NOMO-1 (cell line): ENCODE measurements around the gene WDR13.
A peak's percentile ranks its signal among the peaks of the same experiment; 100 is the strongest.
"Not testable (repeated sequence)": the region's sequence is repeated elsewhere in the genome, so short reads cannot be mapped to it uniquely, and the experiment has no call there.

ENCODE experiments used
- DNase-seq, 2 experiments: peaks; one replicate each; lab custom pipeline; 2025; ENCODE audit not compliant: unreplicated experiment in 2 of 2; lab: John Stamatoyannopoulos, UW

WDR13 gene

GRCh38 chrX:48597353-48598264 is at the start of gene WDR13:
Gene WDR13, plus strand, starts transcription at chrX:48597492. Its CDS starts 505 bp downstream, at chrX:48597997.
- DNase-seq, result peak; percentile 72 to 84

- no peak for DNase-seq
These were observed 48.4 kb upstream of the WDR13 start for GRCh38 chrX:48548871-48549270.

DNA sequence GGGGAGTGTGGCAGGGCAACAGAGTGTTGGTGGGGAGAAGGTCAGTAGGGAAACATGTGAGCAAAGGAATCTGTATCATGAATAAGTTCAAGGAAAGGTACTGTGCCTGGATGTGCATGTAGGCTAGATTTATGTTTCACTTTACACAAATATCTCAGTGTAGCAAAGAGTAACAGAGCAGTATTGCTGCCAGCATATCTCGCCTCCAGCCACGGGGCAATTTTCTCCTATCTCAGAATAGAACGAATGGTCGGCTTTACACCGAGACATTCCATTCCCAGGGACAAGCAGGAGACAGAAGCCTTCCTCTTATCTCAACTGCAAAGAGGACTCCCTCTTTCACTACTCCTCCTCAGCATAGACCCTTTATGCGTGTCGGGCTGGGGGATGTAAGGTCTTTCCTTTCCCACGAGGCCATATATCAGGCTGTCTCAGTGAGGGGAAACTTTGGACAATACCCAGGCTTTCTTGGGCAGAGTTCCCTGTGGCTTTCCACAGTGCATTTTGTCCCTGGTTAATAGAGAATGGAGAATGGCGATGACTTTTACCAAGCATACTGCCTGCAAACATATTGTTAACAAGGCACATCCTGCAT is 41.5 kb upstream of the WDR13 start:
- not testable (repeated sequence) for DNase-seq

DNA sequence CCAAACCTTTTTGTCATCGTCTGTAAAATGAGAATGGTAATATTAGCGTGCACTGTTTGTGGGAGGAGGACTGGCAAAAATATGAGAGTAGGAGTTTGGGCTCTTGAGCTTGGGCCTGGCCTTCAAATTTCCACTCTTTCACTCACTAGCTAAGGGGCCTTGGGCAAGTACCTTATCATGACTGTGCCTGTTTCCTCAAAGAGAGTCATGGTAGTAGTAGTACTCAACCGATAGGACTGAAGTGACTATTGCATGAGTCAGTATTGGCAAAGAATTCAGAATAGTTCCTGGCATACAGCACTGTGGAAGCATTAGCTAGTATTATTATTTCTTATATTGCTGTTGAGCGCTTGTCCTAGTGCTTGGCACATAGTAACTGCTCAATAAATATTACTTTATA is 39.0 kb upstream of the WDR13 start:
- no peak for DNase-seq

DNA sequence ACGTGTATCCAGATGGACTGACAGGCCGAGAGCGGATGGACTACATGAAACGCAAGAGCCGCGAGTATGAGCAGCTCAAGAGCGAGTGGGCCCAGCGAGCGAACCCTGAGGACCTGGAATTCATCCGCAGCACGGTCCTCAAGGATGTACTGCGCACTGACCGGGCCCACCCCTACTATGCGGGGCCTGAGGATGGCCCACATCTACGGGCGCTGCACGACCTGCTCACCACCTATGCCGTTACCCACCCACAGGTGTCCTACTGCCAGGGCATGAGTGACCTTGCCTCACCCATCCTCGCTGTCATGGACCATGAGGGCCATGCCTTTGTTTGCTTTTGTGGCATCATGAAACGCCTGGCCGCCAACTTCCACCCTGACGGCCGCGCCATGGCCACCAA is 37.7 kb upstream of the WDR13 start:
- no peak for DNase-seq

DNA sequence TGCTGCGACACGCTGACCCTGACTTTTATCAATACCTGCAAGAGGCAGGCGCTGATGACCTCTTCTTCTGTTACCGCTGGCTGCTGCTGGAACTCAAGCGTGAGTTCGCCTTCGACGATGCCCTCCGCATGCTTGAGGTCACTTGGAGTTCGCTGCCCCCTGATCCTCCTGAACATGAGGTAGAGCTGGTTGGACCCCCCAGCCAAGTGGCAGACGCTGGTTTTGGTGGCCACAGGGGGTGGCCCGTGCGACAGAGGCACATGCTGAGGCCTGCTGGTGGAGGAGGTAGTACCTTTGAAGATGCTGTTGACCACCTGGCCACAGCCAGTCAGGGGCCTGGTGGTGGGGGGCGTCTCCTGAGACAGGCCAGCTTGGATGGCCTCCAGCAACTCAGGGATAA is 37.2 kb upstream of the WDR13 start:
- DNase-seq, result no peak

DNA sequence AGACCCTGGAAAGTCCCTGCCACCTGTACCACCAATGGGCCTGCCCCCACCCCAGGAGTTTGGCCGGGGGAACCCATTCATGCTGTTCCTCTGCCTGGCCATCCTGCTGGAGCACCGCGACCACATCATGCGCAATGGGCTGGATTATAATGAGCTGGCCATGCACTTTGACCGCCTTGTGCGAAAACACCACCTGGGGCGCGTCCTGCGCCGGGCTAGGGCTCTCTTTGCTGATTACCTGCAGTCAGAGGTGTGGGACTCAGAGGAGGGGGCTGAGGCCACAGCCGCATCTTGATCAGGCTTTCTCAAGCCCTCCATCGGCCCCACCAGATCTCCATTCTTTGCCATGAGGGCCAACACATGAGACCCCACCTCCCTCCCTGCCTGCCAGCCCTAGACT is 36.6 kb upstream of the WDR13 start:
- DNase-seq, result no peak

DNA sequence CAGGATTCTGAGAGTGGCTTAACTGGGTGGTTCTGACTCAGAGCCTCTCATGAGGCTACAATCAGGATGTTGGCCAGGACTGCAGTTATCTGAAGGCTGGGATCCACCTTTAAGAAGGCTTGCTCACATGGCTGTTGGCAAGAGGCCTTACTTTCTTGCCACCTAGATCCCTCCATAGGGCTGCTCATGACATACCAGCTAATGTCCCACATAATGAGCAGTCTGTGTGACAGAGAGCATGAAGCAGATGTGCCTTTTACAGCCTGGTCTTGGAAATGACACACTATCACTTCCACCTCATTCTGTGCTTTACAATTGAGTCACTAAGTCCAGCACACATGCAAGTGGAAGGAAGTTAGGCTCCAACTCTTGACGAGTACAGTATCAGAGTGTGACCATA is 27.3 kb upstream of the WDR13 start:
- DNase-seq, result peak in 1 of 2 experiments; percentile 25

GRCh38 chrX:48573690-48574269 is 23.5 kb upstream of the WDR13 start:
- no peak for DNase-seq

DNA sequence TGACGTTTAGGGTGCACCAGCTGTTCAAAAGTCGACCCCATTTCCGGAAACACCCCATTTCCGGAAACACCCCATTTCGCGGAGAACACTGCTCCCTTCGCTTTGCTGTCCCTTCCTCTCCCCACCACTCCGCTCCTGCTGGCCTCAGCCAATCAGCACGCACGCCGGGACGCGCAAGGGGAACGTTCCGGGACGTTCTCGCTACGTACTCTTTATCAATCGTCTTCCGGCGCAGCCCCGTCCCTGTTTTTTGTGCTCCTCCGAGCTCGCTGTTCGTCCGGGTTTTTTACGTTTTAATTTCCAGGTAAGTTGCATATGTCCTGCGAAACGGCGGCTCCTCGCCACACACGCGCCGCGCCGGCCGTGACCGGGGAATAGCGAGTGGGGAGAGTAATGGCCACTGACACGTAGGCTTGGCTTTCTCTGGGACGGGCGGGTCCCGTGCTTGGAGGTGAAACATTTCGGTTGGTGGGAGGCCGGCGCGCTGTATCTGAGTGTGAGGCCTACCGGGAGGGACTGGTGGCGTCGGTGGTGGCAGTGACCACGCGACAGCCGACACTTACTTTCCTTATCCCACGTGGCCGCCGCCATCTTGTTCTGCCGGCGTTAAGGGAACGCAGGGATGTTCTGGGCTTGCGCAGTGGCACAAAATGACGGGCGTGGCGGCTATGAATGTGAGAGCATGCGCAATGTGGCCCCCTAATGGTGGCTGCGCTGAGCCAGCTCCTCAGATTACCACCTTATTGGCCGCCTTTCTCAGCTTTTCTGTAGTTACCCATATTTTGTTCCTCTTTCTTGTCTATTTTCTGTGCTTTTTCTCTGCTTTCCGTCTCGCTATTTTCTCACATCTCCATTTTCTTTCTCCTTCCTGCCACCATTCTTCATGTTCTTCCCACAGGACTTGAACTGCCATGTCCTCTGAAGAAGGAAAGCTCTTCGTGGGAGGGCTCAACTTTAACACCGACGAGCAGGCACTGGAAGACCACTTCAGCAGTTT is 22.7 kb upstream of the WDR13 start, which contains the start of gene RBM3:
Gene RBM3, plus strand, starts transcription at position 215 of the 997 bp plus-strand sequence. Its CDS starts 697 bp downstream, at position 912.
- peak; percentile 81 to 86 for DNase-seq

DNA sequence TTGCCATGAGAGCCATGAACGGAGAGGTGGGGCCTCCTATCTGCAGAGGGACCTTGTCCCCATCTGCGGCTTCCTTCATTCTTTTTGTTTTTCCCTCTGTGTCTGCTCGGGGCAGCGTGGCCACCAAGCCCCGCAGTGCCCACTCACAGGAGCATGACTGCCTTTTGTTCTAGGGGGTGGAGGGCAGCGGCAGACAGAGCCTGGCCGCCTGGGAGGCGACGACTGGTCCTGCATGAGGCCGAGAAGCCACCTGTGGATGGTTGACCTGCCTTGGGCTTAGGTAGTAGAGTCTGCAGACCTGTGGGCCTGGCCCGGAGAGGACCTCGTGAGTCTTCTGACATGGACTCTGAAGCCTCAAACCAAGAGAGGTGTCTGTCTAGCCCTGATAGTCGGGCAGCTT is 21.6 kb upstream of the WDR13 start:
- DNase-seq, result no peak

GRCh38 chrX:48576108-48576507 is 21.2 kb upstream of the WDR13 start:
- no peak for DNase-seq

GRCh38 chrX:48578661-48579128 is 18.6 kb upstream of the WDR13 start:
- DNase-seq, result no peak

- DNase-seq, result no peak
These were observed 18.0 kb upstream of the WDR13 start for GRCh38 chrX:48579259-48579658.

DNA sequence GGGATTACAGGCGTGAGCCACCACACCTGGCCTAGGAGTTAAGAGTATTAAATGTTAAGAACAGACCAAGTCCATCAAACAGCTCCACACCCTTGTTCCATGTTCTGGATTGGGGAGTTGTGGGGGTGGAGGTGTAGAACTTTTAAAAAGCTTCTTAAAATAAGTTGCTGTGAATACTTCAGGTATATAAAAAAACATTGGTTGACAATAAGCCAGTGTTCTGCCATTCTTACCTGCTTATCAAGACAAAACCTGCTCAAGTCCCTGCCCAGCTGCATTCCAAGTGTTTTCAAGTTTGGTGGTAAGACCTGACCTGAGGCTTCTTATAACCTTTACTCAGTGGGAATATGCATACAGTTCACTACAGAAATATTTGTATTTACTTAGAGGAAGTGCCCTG is 16.6 kb upstream of the WDR13 start:
- DNase-seq, result no peak

DNA sequence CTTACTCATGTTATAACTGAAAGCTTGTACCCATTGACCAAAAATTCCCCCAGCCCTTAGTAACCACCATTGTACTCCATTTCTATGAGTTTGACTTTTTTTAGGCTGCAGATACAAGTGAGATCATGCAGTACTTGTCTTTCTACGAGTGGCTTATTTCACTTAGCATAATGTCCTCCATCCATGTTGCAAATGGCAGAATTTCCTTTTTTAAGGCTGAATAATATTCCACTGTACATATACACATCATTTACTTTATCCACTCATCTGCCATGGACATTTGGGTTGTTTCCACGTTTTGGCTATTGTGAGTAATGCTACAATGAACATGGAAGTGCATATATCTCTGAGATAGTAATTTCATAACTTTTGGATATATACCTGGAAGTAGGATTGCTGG is 12.6 kb upstream of the WDR13 start:
- no peak for DNase-seq

DNA sequence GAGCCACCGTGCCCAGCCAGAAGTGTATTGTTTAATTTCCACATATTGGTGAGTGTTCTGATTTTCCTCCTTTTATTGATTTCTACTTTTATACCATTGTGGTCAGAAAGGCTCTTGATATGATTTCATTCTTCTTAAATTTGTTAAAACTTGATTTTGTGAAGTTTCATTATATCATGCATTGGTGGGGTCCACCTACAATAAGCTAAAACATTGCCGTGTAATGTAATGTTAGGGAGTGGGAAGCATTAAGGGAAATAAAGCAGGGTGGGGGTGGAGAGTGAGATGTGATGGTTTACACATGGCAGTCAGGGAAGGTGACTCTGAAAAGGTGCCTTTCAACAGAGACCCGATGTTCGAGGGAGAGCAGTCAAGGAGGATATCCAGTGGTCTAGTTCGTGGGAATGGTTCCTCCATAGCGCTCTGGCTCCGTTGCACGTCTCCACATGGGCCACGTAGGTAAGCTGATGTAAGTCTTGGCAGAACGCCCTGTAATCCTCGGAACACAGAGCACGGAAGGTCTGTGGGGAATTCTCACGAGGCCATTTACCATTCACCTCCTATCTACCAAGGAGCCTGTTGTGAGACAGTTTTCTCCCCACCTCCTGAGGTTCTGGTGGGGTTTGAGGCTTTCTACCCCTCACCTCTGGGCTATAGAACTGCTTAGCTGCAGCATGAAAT is 7.7 kb upstream of the WDR13 start:
- DNase-seq, result no peak

GRCh38 chrX:48590203-48591103 is 6.8 kb upstream of the WDR13 start:
- DNase-seq, result no peak

DNA sequence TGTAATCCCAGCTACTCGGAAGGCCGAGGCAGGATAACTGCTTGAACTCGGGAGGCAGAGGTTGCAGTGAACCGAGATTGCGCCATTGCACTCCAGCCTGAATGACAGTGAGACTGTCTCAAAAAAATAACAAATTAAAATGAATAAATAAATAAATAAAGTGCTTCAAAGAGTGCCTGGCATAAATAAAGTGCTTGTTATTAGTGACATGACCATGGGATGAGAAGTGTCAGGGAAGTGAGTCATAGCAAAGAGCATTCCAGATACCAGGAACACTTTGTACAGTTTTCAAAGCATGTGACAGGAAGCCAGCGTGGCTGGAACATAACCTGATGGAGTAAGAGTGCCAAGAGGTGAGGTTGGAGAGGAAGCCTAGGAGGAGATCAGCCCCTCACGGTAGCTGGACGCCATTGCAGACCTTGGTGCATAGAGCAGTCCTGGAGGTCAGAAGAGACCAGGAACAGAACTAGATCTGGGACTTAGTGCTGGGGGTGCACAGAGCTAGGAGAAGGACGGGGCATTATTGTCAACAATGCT is 6.0 kb upstream of the WDR13 start:
- DNase-seq, result no peak
